Adrenal gland (tissue), 12 donors: ENCODE data around the gene CYSTM1. TPM values are rescaled to one million over a fixed set of nuclear protein-coding genes. Genes with fewer than 3 reads are reported as not detected.

ENCODE experiments used
- DNase-seq, 7 donors: peaks; one replicate each; pipeline ENCODE4 v3.0.0-alpha.2; 2019 to 2020
- H3K27ac ChIP-seq, 5 donors: fragments of 200-600 bp; sonication (generic) in 4 of 5; 1 replicate in 3 of 5; 2 replicates in 2 of 5; pipeline versions ENCODE4 v1.5.1 to v1.8.0; 2016 to 2020; ENCODE audit warnings: mild to moderate bottlenecking in 1 of 5
- H3K27me3 ChIP-seq: fragments of 200-600 bp; 2 replicates; pipeline ENCODE4 v1.8.0; 2021
- H3K36me3 ChIP-seq, 2 donors: fragments of 200-600 bp; replicated peaks in 1 of 2; 1 replicate in 1 of 2; 2 replicates in 1 of 2; pipeline versions ENCODE4 v1.5.1 to v1.8.0; 2018 to 2022
- H3K4me1 ChIP-seq, 2 donors: fragments of 200-600 bp; replicated peaks in 1 of 2; 1 replicate in 1 of 2; 2 replicates in 1 of 2; pipeline versions ENCODE4 v1.5.1 to v1.8.0; 2018 to 2021
- H3K4me3 ChIP-seq, 4 donors: fragments of 200-600 bp; sonication (generic) in 3 of 4; one replicate each; pipeline ENCODE4 v1.5.1; 2016 to 2018
- H3K9me3 ChIP-seq, 3 donors: fragments of 200-600 bp; sonication (generic) in 1 of 3; replicated peaks in 1 of 3; 1 replicate in 2 of 3; 2 replicates in 1 of 3; pipeline versions ENCODE4 v1.5.1 to v1.8.0; 2016 to 2021
- POLR2A ChIP-seq, 2 donors: fragments of 450-650 bp; IDR thresholded peaks; one replicate each; pipeline ENCODE4 v1.6.1; 2017; ENCODE audit warnings: antibody characterized with exemption in 2 of 2, mild to moderate bottlenecking in 2 of 2, moderate library complexity in 1 of 2
- WGBS, 4 donors: extraction: QIAGEN DNeasy Blood & Tissue Kit in 2 of 4; methylation state at CpG; one replicate each; pipeline versions ENCODE4 v1.1.5 to v1.1.7; 2013 to 2017; 5-methylcytosine and 5-hydroxymethylcytosine counted together
- intact Hi-C, 2 donors: fragments of 100-400 bp; cut with DNase I; formaldehyde crosslinking; loops; one replicate each; pipeline versions ENCODE4 v1.14.1 to v1.15.0; 2022 to 2023
- polyA plus RNA-seq, 3 donors: library from polyadenylated mRNA; stranded (reverse); fragments of 200-250 nt in 2 of 3; fragments of 350-450 nt in 1 of 3; fragmentation: Illumina TruSeq in 1 of 3; extraction: RNeasy Lipid Tissue Mini Kit (QIAGEN cat#74804) in 1 of 3; gene quantifications; one replicate each; pipeline ENCODE4 v1.2.3, GENCODE V29; 2013 to 2014
- total RNA-seq, 9 donors: library from RNA; depleted of rRNA in 4 of 9; stranded (reverse); fragments of >200 nt in 4 of 9; fragments of 120-200 nt in 1 of 9; fragmentation: NEBNext Ultra II Directional in 1 of 9; extraction: Animal tissue kit (Norgen Biotek cat#: 25700) in 1 of 9; gene quantifications; one replicate each; pipeline versions ENCODE4 v1.1.0 to v1.2.4, GENCODE V29; 2013 to 2023
- TF ChIP-seq, protein P1 (sequence below), 6 experiments: fragments of 450-650 bp in 4 of 6; fragments of 200-600 bp in 2 of 6; sonication (generic) in 1 of 6; IDR thresholded peaks; 1 replicate in 5 of 6; 2 replicates in 1 of 6; pipeline versions ENCODE4 v1.5.1 to v1.8.0; 2016 to 2021; ENCODE audit warnings: antibody characterized with exemption in 6 of 6, mild to moderate bottlenecking in 2 of 6, moderate library complexity in 1 of 6
- donor health status: healthy with polysubstance abuse.
- donor health status: Bipolar disorder and iron deficiency.
- donor health status: DM: yes; HTN: yes; CAD: no.
- donor health status: DM: no; HTN: no; CAD: no.
- donor health status: DM: no; HTN: no; CAD: no.
- donor health status: DM: yes; HTN: yes; CAD: no.

The CYSTM1 gene
- total and polyA plus RNA-seq, 12 donors, result 42.6 to 605 (median 180) TPM

- H3K4me3 ChIP-seq, result no peak overlapping the region
- H3K27ac ChIP-seq, result peak overlapping the region in 3 of 5 donors; percentile 7 to 70 (median 16)
- WGBS, 4 donors, result 86 to 90% (median 88%) methylated on average over 4 of the region's 4 CpGs
- no peaks in the 10 kb centered on the region for H3K27me3 ChIP-seq
- intact Hi-C loops, result no loop called here
- no peak for DNase-seq
- no peaks in the 10 kb centered on the region for H3K9me3 ChIP-seq
- H3K36me3 ChIP-seq, result no peaks in the 10 kb centered on the region
- TF ChIP-seq, protein P1, sequence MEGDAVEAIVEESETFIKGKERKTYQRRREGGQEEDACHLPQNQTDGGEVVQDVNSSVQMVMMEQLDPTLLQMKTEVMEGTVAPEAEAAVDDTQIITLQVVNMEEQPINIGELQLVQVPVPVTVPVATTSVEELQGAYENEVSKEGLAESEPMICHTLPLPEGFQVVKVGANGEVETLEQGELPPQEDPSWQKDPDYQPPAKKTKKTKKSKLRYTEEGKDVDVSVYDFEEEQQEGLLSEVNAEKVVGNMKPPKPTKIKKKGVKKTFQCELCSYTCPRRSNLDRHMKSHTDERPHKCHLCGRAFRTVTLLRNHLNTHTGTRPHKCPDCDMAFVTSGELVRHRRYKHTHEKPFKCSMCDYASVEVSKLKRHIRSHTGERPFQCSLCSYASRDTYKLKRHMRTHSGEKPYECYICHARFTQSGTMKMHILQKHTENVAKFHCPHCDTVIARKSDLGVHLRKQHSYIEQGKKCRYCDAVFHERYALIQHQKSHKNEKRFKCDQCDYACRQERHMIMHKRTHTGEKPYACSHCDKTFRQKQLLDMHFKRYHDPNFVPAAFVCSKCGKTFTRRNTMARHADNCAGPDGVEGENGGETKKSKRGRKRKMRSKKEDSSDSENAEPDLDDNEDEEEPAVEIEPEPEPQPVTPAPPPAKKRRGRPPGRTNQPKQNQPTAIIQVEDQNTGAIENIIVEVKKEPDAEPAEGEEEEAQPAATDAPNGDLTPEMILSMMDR (IDR thresholded peaks at IDR 0.05), result no peak
- TF ChIP-seq POLR2A (IDR thresholded peaks at IDR 0.05), result no peak
- peaks cover 14 to 35% of the 10 kb centered on the region in 2 donors for H3K4me1 ChIP-seq
Observed at GRCh38 chr5:140205952-140206351, 31.0 kb downstream of the CYSTM1 start.

- Histone ChIP-seq H3K4me3 (no peak overlapping the region), H3K9me3 (no peaks in the 10 kb centered on the region), H3K36me3 (no peaks in the 10 kb centered on the region), H3K27ac (no peak overlapping the region), H3K4me1 (peaks cover 7 to 27% of the 10 kb centered on the region in 2 donors), H3K27me3 (no peaks in the 10 kb centered on the region)
- DNase-seq, result no peak
- TF ChIP-seq, protein P1 (IDR thresholded peaks at IDR 0.05), result no peak
- TF ChIP-seq POLR2A (IDR thresholded peaks at IDR 0.05), result no peak
- intact Hi-C loops, result no loop called here
- 46 to 68% (median 55%) methylated on average over 2 of the region's 2 CpGs for WGBS, 4 donors
Observed at GRCh38 chr5:140207250-140207964, 32.4 kb downstream of the CYSTM1 start.

GRCh38 chr5:140208065-140208464 lies 33.1 kb downstream of the CYSTM1 start:
- Histone ChIP-seq H3K4me1 (peaks cover 4 to 20% of the 10 kb centered on the region in 2 donors), H3K9me3 (no peaks in the 10 kb centered on the region), H3K4me3 (no peak overlapping the region), H3K27ac (no peak overlapping the region), H3K27me3 (no peaks in the 10 kb centered on the region), H3K36me3 (no peaks in the 10 kb centered on the region)
- no peak for DNase-seq
- TF ChIP-seq, protein P1 (IDR thresholded peaks at IDR 0.05), result no peak
- intact Hi-C loops, result no loop called here

DNA sequence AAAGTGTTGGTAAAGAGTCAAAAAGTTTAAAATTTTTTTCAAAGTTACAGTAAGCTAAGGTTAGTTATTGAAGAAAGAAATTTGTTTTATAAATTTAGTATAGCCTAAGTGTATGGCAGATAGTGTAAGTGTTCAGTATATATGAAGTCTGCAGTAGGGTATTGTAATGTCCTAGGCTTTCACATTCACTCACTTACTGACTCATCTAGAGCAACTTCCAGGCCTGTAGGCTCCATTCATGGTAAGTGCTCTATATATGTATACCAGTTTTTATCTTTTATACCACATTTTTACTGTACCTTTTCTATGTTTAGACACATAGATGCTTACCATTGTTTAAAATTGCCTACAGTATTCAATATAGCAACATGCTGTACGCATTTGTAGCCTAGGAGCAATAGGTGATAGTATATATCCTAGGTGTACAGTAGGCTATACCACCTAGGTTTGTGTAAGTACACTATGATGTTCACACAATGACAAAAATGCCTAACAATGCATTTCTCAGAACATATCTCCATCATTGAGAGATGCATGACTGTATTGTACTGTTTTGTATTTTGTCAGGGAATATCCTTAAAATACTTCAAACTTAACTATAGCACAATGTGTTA lies 38.5 kb downstream of the CYSTM1 start:
- no peaks in the 10 kb centered on the region for H3K36me3 ChIP-seq
- intact Hi-C loops, result no loop called here

More for the DNA sequence above, 38.5 kb downstream of the CYSTM1 start:
- WGBS, 4 donors, result 100% methylated on average over 1 of the region's 1 CpG
- TF ChIP-seq POLR2A (IDR thresholded peaks at IDR 0.05), result no peak
- TF ChIP-seq, protein P1 (IDR thresholded peaks at IDR 0.05), result no peak
- Histone ChIP-seq H3K27me3 (no peaks in the 10 kb centered on the region), H3K4me3 (no peak overlapping the region), H3K4me1 (peaks cover 16 to 35% of the 10 kb centered on the region in 2 donors), H3K27ac (no peak overlapping the region), H3K9me3 (no peaks in the 10 kb centered on the region)
- no peak for DNase-seq
